Skeletal muscle satellite cell (primary cell): ENCODE results near the gene GJB5.

Experiments
- H3K27me3 ChIP-seq: 2 replicates; pipeline ENCODE4 v1.7.0; 2013; ENCODE audit warnings: low read length; ENCODE audit not compliant: control insufficient read depth, insufficient read depth
- H3K36me3 ChIP-seq: 2 replicates; pipeline ENCODE4 v1.7.0; 2013; ENCODE audit warnings: mild to moderate bottlenecking, control low read depth, low read length; ENCODE audit not compliant: insufficient read depth
- H3K4me1 ChIP-seq: 2 replicates; pipeline ENCODE4 v1.7.0; 2013; ENCODE audit warnings: low read length; ENCODE audit not compliant: control insufficient read depth, insufficient read depth
- H3K4me2 ChIP-seq: 2 replicates; pipeline ENCODE4 v1.7.0; 2013; ENCODE audit warnings: mild to moderate bottlenecking, low read length
- H3K4me3 ChIP-seq: 2 replicates; pipeline ENCODE4 v1.7.0; 2013; ENCODE audit warnings: low read length
- H3K9ac ChIP-seq: 2 replicates; pipeline ENCODE4 v1.7.0; 2013; ENCODE audit warnings: mild to moderate bottlenecking, low read depth, low read length, moderate library complexity
- H3K9me3 ChIP-seq: replicated peaks from 2 replicates; pipeline ENCODE4 v1.7.0; 2013; ENCODE audit warnings: mild to moderate bottlenecking, control low read depth, low read length

GJB5 gene

GRCh38 chr1:34787461-34788420, 32.9 kb downstream of the GJB5 start:
- Histone ChIP-seq H3K36me3 (no peaks in the 10 kb centered on the region), H3K27me3 (peaks cover 17% of the 10 kb centered on the region), H3K4me1 (peaks cover 7% of the 10 kb centered on the region), H3K4me2 (no peak overlapping the region), H3K9ac (no peak overlapping the region), H3K9me3 (no peaks in the 10 kb centered on the region), H3K4me3 (no peak overlapping the region)

- Histone ChIP-seq H3K36me3 (no peaks in the 10 kb centered on the region), H3K27me3 (peaks cover 26% of the 10 kb centered on the region), H3K9ac (no peak overlapping the region)
Observed at GRCh38 chr1:34790985-34791384, 36.1 kb downstream of the GJB5 start.

GRCh38 chr1:34792424-34792823, 37.6 kb downstream of the GJB5 start:
- Histone ChIP-seq H3K9ac (no peak overlapping the region), H3K9me3 (no peaks in the 10 kb centered on the region), H3K4me3 (no peak overlapping the region), H3K4me2 (no peak overlapping the region), H3K36me3 (no peaks in the 10 kb centered on the region), H3K4me1 (no peaks in the 10 kb centered on the region), H3K27me3 (peaks cover 26% of the 10 kb centered on the region)

More at GRCh38 chr1:34790985-34791384, 36.1 kb downstream of the GJB5 start:
- H3K4me1 ChIP-seq: no peaks in the 10 kb centered on the region
- H3K4me3 ChIP-seq: no peak overlapping the region
- no peak overlapping the region for H3K4me2 ChIP-seq
- no peaks in the 10 kb centered on the region for H3K9me3 ChIP-seq

- Histone ChIP-seq H3K4me3 (no peak within 1 kb of the TSS), H3K9ac (no peak within 1 kb of the TSS)
Observed at GRCh38 chr1:34792868-34793727, 38.3 kb downstream of the GJB5 start, which contains the start of gene GJA4. Gene GJA4, plus strand, starts transcription at chr1:34792999. Its CDS starts 1,215 bp downstream, at chr1:34794214.

GRCh38 chr1:34794001-34794789, 39.3 kb downstream of the GJB5 start:
- no peaks in the 10 kb centered on the region for H3K36me3 ChIP-seq
- peaks cover 26% of the 10 kb centered on the region for H3K27me3 ChIP-seq
- H3K4me3 ChIP-seq: no peak overlapping the region
- H3K9me3 ChIP-seq: no peaks in the 10 kb centered on the region
- H3K4me2 ChIP-seq: no peak overlapping the region
- H3K4me1 ChIP-seq: no peaks in the 10 kb centered on the region
- H3K9ac ChIP-seq: no peak overlapping the region

More at GRCh38 chr1:34792868-34793727, 38.3 kb downstream of the GJB5 start, which contains the start of gene GJA4:
- Histone ChIP-seq H3K4me2 (no peak within 1 kb of the TSS), H3K4me1 (no peaks in the 10 kb centered on the region), H3K27me3 (peaks cover 26% of the 10 kb centered on the region), H3K36me3 (no peaks in the 10 kb centered on the region), H3K9me3 (no peaks in the 10 kb centered on the region)

GRCh38 chr1:34794790-34795180, 39.9 kb downstream of the GJB5 start:
- Histone ChIP-seq H3K9me3 (no peaks in the 10 kb centered on the region), H3K4me2 (no peak overlapping the region), H3K4me3 (no peak overlapping the region), H3K4me1 (no peaks in the 10 kb centered on the region), H3K9ac (no peak overlapping the region), H3K36me3 (no peaks in the 10 kb centered on the region), H3K27me3 (peaks cover 26% of the 10 kb centered on the region)

- H3K4me1 ChIP-seq: no peaks in the 10 kb centered on the region
- H3K4me3 ChIP-seq: no peak overlapping the region
- H3K27me3 ChIP-seq: peaks cover 26% of the 10 kb centered on the region
- H3K9me3 ChIP-seq: no peaks in the 10 kb centered on the region
- H3K36me3 ChIP-seq: no peaks in the 10 kb centered on the region
- no peak overlapping the region for H3K4me2 ChIP-seq
- no peak overlapping the region for H3K9ac ChIP-seq
Observed at GRCh38 chr1:34795916-34796315, 41.1 kb downstream of the GJB5 start.

GRCh38 chr1:34796990-34797389, 42.1 kb downstream of the GJB5 start:
- Histone ChIP-seq H3K4me1 (no peaks in the 10 kb centered on the region), H3K27me3 (peaks cover 17% of the 10 kb centered on the region), H3K36me3 (no peaks in the 10 kb centered on the region), H3K4me2 (no peak overlapping the region), H3K4me3 (no peak overlapping the region), H3K9ac (no peak overlapping the region), H3K9me3 (no peaks in the 10 kb centered on the region)

GRCh38 chr1:34800214-34800613, 45.4 kb downstream of the GJB5 start:
- H3K4me3 ChIP-seq: no peak overlapping the region
- H3K36me3 ChIP-seq: no peaks in the 10 kb centered on the region
- no peak overlapping the region for H3K4me2 ChIP-seq
- H3K4me1 ChIP-seq: no peaks in the 10 kb centered on the region
- H3K9me3 ChIP-seq: no peaks in the 10 kb centered on the region
- H3K27me3 ChIP-seq: no peaks in the 10 kb centered on the region
- no peak overlapping the region for H3K9ac ChIP-seq

- Histone ChIP-seq H3K36me3 (no peaks in the 10 kb centered on the region), H3K4me2 (no peak overlapping the region), H3K4me1 (no peaks in the 10 kb centered on the region), H3K9ac (no peak overlapping the region), H3K9me3 (no peaks in the 10 kb centered on the region), H3K4me3 (no peak overlapping the region), H3K27me3 (no peaks in the 10 kb centered on the region)
Observed at GRCh38 chr1:34803770-34804169, 48.9 kb downstream of the GJB5 start.

GRCh38 chr1:34806396-34806795, 51.5 kb downstream of the GJB5 start:
- H3K9me3 ChIP-seq: no peaks in the 10 kb centered on the region
- no peak overlapping the region for H3K4me2 ChIP-seq
- H3K9ac ChIP-seq: no peak overlapping the region
- no peak overlapping the region for H3K4me3 ChIP-seq
- no peaks in the 10 kb centered on the region for H3K27me3 ChIP-seq
- no peaks in the 10 kb centered on the region for H3K4me1 ChIP-seq
- H3K36me3 ChIP-seq: no peaks in the 10 kb centered on the region
